DMS53 treated with DMSO at 0.1 percent for 48 hours (cell line): ENCODE measurements around the gene EFR3B.
A peak's percentile ranks its signal among the peaks of the same experiment; 100 is the strongest.

Experiments
- DNase-seq: peaks from one replicate; lab custom pipeline; 2025; ENCODE audit not compliant: unreplicated experiment; lab: John Stamatoyannopoulos, UW

Gene EFR3B

DNA sequence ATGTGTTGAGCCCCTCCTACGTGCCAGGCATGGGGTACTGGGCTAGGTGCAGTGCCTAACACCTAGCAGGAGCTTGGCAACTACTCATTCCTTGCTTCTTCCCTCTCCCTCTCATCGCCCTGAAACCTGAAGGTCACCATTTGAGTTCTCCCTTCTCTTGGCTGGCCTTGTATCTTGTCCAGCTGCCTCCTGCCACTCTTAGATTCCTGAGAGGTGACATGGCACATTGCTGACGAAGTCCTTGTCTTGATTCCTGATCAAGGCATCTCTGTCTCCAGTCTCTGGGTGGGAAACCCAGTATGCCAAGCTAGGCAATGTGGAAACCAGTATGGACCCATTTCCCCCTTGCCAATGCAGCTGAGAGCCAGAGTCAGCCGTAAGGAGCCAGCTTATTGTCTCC, 9.0 kb upstream of the EFR3B start:
- no peak for DNase-seq

DNA sequence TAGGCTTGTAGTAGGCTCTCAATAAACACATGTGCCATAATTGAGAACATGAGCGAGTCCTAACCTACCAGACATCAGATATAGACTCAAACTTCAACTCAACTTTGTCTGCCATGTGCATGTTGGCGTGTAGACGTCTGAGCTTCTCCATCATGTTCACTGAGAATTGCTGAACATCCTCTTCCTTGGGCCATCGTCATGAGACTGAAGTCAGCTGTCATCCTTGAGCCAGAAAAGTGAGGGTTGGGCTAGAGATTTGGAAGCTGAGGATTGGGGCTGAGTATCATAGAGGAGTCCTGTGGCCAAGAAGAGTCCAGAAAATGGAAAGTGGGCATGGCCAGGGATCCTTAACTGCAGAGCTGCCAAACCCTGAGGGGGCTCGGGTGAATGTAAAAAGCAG, 7.8 kb upstream of the EFR3B start:
- DNase-seq, result no peak

DNA sequence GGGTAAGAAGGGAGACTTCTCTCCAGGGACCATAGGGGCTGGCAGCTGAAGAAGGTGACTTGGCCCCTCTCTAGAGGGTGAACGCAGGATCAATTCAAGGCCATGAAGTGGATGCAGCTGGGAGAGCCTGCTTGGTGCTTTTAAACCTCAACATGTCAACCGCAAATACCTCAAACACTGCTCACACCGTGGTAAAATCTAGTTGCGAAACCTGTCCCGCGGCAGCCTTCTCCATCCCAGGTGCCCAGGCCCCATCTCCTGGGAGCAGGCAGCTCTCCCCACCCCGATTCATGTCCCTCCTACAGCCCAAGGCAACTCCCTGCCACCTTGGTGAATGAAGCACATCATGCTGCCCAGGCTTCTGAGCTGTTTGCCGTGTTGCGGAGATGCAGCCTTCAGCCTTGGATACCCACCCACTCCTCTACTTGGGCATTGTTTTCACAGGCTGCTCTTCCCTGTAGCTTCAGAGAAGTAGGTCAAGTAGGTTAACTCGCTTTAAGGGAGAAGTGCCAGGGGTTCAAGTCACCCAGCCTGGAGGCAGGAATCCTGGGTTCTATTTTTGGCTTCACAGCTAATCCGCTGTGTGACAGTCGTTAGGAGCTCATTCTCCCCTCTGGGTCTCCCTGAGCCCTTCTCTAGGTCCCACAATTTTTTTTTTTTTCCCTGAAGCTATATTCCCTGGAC, 6.2 kb upstream of the EFR3B start:
- DNase-seq, result no peak

DNA sequence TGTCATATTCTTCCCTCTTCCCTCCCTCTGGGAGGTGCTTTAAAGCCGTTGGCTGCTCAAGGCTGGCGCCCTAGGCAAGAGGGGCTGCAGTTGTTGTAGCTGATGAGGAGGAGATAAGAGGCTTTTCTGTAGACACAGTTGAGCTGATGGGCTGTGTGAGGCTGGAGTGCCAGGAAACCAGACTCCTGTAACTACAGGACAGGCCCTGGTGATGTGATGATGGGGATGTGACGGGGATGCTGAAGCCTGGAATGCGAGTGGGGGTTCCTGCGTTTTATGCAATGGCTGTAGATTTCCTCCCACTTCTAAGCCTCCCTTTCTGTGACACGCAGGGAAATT, 5.7 kb upstream of the EFR3B start:
- DNase-seq, result no peak

DNA sequence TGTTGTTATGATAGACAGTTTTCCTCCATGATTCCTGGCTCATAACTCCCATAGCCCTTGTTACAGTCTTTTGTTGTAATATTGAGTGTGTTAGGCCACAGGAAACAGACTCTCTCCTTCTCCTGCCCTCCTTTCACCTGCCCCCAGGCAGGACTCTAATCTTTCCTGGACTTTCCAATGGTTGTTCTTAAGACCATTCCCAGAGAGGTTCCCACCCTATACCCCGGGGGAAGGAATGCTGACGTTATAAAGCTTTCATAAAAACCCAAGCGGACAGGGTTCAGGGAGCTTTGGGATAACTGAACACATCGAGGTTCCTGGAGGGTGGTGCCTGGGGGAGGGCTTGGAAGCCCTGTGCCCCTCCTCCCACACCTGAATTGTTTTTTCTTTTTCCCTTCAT, 2.8 kb upstream of the EFR3B start:
- no peak for DNase-seq

DNA sequence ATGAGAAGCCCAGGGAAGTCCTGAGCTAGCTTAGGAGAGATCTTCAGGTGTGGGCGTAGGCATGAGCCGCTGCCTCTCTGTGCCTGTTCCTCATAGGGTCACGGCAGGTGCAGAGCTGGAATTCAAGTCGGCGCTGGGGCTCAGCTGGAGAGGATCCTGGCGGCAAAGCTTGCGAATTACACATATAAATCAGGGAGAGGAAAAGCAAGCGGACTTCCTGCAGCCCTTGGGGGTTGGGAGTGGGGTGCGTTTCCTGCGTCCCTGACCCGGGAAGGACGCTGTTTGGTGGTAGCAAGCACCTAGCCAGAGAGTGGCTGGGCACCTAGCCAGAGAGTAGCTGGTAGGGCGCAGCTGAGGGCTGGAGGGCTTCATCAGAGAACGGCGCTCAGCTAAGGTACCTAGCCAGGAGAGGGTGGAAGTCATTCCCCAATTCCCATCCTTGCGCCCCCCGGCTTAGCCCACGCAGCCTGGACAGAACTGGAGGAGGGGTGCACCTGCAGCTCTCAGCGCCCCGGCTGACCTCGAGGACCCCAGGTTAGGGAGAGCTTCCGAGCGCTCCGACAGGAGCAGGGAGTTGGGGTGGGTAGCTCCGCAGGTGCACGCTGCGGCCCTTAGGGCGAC, 459 bp upstream of the EFR3B start:
- peak; percentile 75 for DNase-seq

DNA sequence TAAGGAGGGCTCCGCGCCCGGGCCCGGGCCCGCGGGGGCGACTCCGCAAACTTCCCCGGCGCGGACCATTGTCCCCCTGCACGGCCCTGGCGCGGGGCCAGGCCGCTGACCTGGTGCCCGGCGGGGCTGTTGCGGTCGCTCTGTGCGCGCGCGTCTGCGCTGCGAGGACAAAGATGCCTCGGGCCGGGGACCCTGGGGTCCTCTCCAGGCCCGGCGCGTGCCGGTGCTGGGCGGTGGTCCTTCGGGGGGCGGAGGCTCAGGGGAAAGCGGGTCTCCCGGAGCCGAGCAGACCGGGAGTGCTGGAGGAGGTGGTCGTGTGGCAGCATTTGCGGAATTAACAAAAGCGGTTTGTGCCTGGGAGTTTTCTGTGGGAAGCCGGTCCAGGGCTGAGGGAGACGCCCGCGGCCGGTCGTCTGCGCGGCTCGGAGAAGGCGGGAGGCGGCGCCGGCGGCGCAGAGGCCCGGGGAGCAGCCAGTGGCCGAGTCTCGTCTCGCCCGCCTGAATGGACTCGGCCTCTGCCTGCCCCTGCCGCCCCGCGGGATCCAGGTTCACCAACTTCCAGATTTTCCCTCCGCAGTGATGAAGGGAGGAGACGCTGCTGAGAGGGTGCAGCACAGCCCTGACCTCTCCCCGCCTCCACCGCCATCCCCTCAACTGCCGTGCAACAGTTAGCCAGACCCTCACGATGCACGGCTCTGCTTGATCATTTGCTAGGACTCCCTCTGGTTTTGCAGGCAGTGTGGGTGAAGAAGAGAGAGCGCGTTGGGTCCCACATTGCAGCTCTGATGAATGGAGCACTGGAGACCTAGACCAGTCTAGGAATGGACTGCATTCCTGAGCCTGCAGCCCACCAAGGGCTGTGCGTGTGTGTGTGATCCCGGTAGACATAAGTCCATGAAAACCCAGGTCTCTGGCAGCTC, 705 bp downstream of the EFR3B start:
- peak; percentile 8 for DNase-seq

DNA sequence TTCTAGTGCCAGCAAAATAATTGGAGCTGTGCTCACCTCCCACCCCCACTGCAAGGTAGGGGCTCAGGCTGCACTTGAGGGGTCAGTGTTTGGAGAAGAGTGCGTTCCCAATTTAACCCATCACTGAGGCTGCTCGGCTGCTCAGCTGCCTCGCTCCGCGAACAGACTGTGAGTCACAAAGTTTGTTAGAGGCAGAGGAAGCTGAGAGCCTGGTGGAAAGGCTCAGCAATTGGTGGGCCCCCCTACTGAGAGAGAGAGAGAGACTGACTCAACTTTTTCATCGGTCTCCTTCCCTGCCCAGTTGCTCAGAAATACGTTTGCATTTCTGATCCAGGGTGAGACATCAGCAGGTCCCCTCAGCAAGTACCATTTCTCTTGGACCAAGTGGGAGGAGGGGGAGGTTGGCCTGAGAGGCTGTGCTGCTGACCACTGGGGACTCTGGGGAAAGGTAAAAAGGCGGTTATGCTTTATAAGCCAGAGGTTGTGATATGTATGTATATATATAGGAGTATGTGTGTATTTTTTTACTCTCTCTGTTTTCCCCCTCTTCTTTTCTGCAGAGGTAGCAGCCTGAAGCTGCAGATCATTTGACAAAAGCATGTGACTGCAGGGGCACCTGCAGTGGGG, 1.5 kb downstream of the EFR3B start:
- DNase-seq, result no peak

DNA sequence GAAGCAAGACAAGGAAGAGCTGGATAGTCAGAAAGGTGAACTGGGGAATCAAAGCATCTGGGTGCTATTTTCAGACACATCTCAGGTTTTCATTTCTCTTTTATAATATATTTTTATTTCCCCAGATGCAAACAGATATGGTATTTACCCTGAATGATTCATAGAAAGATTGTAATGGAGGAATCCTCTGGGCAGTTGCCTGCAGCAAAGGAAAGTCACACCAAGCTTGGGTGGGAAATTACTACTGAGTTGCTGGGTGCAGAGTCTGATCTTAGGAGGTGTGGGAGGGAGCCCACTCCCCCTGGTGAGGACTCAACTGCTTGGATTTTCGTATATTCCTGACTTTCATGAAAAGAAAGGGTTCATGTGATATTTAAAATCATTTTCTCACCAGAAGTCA, 2.1 kb downstream of the EFR3B start:
- DNase-seq, result no peak

DNA sequence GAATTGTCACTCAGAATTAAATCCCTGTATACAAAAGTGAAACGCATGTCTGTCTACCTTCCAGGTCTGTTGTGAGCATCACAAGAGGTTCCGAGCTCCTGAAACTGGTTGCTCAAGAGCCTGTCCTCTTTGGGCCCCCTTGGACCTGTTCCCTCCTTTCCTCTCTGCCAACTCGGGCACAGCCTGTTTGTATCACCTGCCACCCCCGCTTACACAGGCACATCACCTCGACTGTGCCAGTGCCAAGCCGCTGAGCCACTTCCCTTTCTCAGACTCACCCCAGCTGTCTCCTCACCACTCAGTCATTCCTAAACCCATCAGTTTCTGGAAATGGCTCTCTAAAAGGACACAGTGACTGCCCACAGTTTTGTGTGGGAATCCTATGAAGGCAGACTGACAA, 3.1 kb downstream of the EFR3B start:
- DNase-seq, result no peak

DNA sequence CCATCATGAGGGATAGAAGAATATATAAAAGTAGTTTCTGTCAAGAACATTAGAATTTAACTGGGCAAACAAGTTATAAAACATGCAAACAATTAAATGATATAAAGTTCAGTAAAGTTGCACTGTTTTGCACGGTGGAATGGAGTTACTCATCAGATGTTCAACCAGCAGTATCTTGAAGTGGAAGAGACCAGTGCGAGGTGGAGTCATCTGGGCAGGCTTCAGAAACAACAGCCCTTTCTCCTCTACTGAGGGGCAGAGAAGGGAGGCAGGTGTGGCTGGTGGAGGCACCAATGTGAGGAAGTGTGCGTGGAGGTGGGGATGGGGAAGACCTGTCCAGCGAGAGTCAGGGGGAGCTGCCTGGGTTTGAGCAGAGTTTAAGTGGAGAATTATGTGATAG, 7.5 kb downstream of the EFR3B start:
- no peak for DNase-seq

DNA sequence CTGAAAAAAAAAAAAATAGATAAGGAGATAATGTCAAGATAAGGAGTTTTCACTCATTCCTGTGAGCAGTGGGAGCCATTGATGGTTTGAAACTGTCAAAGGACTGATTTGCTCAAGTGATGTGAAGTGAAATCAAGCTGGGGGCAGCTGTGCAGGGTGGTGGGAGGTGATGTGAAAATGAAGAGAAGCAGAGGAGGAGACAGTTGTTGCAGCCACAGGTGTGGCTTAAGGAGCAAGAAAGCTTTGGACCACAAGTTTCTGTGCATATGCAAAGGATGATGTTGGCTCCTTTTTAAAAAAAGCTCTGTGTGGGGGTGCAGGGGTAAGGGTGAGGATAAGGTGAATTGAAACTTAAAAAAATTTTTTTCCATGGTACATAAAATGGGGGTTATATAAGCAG, 8.3 kb downstream of the EFR3B start:
- no peak for DNase-seq

DNA sequence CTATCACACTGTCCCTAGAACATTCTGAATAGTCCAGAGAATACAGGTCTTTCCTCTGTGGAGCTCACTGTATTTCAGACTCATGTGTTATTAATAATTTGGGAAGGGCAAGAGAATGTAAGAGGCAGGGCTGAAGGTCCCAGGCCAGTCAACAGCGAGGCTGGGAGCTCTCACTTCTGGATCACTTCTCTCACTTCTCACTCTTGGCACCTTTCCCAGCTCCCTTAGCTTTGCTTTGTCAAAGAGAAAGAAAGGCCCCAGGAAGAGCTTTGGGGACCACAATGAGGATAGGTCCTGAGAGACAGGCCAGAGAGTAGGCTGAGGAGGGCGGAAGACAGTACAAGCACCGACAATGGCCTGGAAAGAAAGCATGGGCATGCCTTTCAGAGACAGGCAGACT, 11.2 kb downstream of the EFR3B start:
- no peak for DNase-seq

DNA sequence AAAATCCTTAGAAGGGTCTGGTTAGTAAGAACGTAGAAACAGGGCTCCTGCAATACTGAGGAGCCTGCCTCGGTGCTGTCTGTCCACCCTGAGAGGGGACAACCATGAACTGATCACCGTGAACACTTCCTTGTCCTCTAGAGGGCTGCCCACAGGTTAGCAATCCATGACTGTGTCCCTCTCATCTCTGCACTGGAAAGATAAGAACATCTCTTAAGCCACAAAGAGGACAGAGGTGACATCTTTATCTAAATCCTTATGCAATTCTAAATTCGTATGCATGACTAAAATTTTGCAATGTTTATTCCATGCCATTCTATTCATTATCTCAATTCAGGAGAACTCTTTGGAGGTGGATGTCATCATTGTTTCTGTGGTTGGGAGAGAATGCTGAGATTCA, 12.8 kb downstream of the EFR3B start:
- no peak for DNase-seq

DNA sequence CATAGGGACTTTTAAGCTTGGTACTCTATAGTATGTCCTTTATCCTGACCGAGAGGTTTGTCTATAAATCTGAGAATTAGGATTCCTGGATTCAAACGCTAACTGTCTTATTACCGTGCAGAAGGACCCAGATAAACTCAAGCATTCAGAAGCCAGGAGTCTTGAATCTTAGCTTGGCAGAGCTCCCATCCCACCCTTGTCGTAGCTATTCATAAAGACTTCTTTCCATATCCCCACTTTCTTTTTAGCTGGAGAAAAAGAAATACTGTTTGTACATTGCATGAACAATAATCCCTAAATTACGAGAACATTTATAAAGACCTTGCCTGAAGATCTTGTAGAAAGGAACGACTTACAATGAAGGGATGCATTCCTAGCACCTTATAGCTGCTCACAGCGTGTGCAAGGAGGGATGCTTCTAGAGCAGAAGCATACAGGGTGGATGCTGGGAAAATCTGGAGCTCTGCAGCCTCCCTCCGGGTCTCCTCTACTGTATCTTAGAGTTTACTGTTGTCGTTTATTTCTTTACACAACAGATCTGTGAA, 13.6 kb downstream of the EFR3B start:
- no peak for DNase-seq

DNA sequence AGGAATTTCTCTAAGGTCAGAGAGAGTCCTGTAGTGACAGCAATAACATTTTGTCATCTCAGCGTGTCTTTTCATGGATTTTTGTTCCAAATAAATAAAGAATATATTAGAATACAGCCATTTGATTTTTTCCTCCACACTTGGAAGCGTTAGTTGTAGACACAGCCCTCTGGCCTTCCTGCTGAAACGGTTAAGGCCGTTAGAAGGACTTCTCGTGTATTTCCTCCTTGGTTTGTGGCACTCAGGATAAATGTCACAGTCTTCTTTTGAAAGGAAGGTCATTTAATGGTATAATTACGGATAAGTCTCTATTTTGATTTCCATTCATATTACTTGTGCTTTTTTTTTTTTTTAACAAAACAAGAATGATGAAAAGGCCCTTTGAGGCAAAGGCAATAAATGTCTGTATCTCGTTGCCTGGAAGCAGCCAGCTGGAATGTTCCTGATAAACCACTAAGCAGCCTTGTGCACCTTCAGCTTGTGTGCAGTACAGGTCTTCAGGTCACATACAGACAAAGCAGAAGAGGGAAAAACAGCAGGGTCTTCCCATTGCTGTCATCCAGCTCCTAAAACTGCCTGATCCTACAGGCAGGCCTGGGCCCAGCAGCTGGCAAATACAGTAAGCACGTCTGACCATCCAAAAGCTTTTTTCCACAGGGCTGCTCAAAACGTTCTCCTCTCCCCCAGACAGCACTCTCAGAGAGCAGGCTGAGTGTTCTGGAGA, 14.4 kb downstream of the EFR3B start:
- no peak for DNase-seq

DNA sequence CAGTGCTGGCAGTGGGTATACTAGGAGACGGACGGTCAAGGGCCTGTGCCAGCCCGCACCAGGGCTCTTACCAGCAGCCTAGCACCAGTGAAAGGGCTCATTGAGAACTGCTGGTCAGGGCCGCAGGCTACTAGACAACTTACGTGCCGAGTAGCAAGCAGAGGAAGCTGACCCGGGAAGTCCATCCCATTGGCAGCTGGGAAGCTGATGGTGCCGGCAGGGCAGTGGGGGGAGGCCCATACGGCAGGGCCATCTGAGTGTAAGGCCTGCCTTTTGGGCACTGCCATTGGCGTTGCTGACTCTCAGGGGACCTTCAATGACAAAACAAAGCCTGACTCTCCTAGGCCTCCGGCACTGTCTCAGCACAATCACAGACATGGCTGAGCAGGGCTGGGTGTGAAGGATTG, 20.6 kb downstream of the EFR3B start:
- DNase-seq, result no peak

DNA sequence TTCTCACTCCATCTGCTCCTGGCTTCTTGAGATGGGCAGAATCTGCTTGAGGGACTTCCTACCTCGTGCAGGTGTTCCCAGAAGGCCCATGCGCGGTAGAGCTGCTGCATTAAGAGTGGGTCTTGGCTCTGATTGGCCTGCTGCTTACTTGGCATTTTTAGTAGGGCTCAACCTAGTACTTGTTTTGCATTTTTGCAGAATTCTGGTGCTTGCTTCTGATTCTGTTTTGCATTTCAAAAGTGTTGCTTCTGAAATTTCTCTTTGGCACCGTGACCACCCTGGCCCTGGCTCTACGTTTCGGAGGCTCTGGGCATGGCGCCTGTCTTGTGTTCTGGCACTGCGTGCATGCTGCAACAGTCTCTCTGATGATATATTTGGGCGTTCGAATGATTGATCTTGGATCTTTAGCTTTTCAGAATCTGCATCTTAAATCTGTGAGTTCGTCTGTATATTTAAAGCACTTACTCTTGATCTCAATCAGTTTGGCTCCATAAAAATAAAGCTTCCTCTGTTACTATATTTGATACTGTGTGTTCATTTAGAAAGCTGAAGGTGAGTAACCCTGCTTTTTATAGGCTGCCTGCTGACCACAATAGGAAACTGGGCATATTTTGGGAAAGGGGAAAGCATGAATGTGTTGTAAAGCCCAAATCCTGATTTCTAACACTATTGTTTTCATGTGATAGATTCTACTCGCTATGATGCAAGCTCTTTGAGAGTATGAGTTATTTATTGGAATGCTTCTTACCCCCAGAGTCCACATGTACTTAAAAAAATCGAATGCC, 22.2 kb downstream of the EFR3B start:
- DNase-seq, result no peak

DNA sequence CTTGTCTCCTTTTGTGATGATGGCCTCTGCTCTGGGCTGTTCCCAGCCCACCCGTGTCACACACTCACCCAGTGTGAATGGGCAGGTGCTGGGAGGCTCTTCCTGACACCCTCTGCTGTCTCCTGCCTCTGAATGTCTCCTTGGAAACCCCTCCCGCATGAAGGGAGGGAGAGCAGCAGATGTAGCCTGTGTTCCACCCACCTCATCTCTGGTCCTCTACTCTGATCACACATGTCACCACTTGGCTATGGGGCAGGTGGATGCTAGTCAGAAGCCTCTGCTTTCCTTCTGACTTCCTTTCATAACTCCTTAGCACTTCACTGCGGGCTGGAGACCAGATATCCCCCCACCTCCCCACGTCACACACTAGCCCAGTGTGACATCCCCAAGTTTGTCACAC, 23.9 kb downstream of the EFR3B start:
- no peak for DNase-seq

DNA sequence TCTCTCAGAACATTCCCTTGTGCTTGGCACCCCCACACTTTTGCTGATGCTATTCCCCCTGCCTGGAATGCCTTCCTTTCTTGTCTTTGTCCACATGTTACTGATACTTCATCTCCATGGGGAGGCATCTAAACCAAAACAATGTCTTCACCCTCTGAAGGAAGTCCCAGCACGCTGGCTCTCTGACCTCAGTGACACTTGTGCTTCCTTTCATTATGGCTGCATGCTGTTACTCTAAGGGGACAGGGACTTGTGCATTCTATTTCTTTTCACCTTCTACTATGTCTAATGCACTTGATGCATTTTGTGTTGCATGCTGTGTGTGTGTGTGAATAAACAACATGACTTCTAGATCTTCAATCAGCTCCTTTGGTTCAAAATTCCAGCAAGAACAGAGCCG, 24.6 kb downstream of the EFR3B start:
- DNase-seq, result no peak
